Sigmoid colon (tissue), 7 donors: ENCODE data around the gene CERS3. TPM values are rescaled to one million over a fixed set of nuclear protein-coding genes. Genes with fewer than 3 reads are reported as not detected.

Experiments used
- DNase-seq: peaks from one replicate; pipeline ENCODE4 v3.0.0-alpha.2; 2019
- H3K27ac ChIP-seq, 4 donors: fragments of 200-600 bp; sonication (generic); one replicate each; pipeline ENCODE4 v1.5.1; 2016 to 2019; ENCODE audit warnings: mild to moderate bottlenecking in 1 of 4
- H3K27me3 ChIP-seq, 3 donors: fragments of 200-600 bp; sonication (generic); one replicate each; pipeline ENCODE4 v1.5.1; 2019; ENCODE audit warnings: mild to moderate bottlenecking in 1 of 3
- H3K36me3 ChIP-seq, 4 donors: fragments of 200-600 bp; sonication (generic); one replicate each; pipeline ENCODE4 v1.5.1; 2016 to 2019
- H3K4me1 ChIP-seq, 4 donors: fragments of 200-600 bp; sonication (generic); one replicate each; pipeline ENCODE4 v1.5.1; 2017 to 2019
- H3K4me3 ChIP-seq, 4 donors: fragments of 200-600 bp; sonication (generic); one replicate each; pipeline ENCODE4 v1.5.1; 2017 to 2019; ENCODE audit warnings: mild to moderate bottlenecking in 2 of 4, moderate library complexity in 1 of 4
- H3K9me3 ChIP-seq, 4 donors: fragments of 200-600 bp in 3 of 4; sonication (generic) in 3 of 4; one replicate each; pipeline versions ENCODE4 v1.5.1 to v1.6.1; 2013 to 2019
- CTCF ChIP-seq, 4 experiments: fragments of 450-650 bp in 3 of 4; fragments of 200-600 bp in 1 of 4; IDR thresholded peaks; one replicate each; pipeline ENCODE4 v1.5.1; 2016 to 2019; ENCODE audit warnings: antibody characterized with exemption in 4 of 4, mild to moderate bottlenecking in 3 of 4, moderate library complexity in 2 of 4
- EP300 ChIP-seq, 4 donors: sonication (generic); formaldehyde crosslinking; IDR thresholded peaks; one replicate each; pipeline ENCODE4 v1.6.1; 2017; ENCODE audit warnings: antibody characterized with exemption in 4 of 4
- POLR2A ChIP-seq, 2 donors: fragments of 450-650 bp; IDR thresholded peaks; one replicate each; pipeline ENCODE4 v1.6.1; 2016; ENCODE audit warnings: antibody characterized with exemption in 2 of 2, mild to moderate bottlenecking in 2 of 2, moderate library complexity in 2 of 2
- POLR2AphosphoS5 ChIP-seq, 4 donors: sonication (generic); formaldehyde crosslinking; IDR thresholded peaks; one replicate each; pipeline ENCODE4 v1.6.1; 2017; ENCODE audit warnings: antibody characterized with exemption in 4 of 4
- WGBS, 2 donors: extraction: QIAGEN DNeasy Blood & Tissue Kit; methylation state at CpG; one replicate each; pipeline ENCODE4 v1.1.7; 2013; 5-methylcytosine and 5-hydroxymethylcytosine counted together
- intact Hi-C: fragments of 100-400 bp; cut with DNase I; formaldehyde crosslinking; loops from one replicate; pipeline ENCODE4 v1.15.1; 2023
- polyA plus RNA-seq, 3 donors: library from polyadenylated mRNA; stranded (reverse); fragments of 200-250 nt; gene quantifications; one replicate each; pipeline ENCODE4 v1.2.3, GENCODE V29; 2013
- total RNA-seq, 4 donors: library from RNA; depleted of rRNA; stranded (reverse); fragments of >200 nt; gene quantifications; one replicate each; pipeline ENCODE4 v1.1.0, GENCODE V29; 2016
- donor health status: healthy with polysubstance abuse.
- donor health status: Bipolar disorder and iron deficiency.
- donor health status: healthy.

Gene CERS3
- total and polyA plus RNA-seq, 7 donors = 0.20 to 0.49 TPM; not detected in 5

GRCh38 chr15:100393008-100393407, 135.7 kb downstream of the CERS3 start:
- H3K27ac ChIP-seq = no peak overlapping the region
- H3K36me3 ChIP-seq = no peaks in the 10 kb centered on the region
- WGBS, 2 donors = 58 to 69% methylated on average over 2 of the region's 2 CpGs
- intact Hi-C loops = no loop called here
- DNase-seq = no peak
- H3K4me1 ChIP-seq = peaks cover 0 to 8% (median 3%) of the 10 kb centered on the region in 4 donors
- H3K27me3 ChIP-seq = no peaks in the 10 kb centered on the region
- no peaks in the 10 kb centered on the region for H3K9me3 ChIP-seq
- TF ChIP-seq POLR2AphosphoS5 (IDR thresholded peaks at IDR 0.05) = no peak
- no peak for TF ChIP-seq CTCF (IDR thresholded peaks at IDR 0.05)
- no peak for TF ChIP-seq EP300 (IDR thresholded peaks at IDR 0.05)
- no peak for TF ChIP-seq POLR2A (IDR thresholded peaks at IDR 0.05)
- H3K4me3 ChIP-seq = no peak overlapping the region

- no peak for DNase-seq
- H3K27ac ChIP-seq = no peak overlapping the region
- no peaks in the 10 kb centered on the region for H3K36me3 ChIP-seq
- no peaks in the 10 kb centered on the region for H3K4me1 ChIP-seq
- TF ChIP-seq POLR2AphosphoS5 (IDR thresholded peaks at IDR 0.05) (no peak), POLR2A (IDR thresholded peaks at IDR 0.05) (no peak), CTCF (IDR thresholded peaks at IDR 0.05) (no peak), EP300 (IDR thresholded peaks at IDR 0.05) (no peak)
- no peak overlapping the region for H3K4me3 ChIP-seq
- WGBS, 2 donors = 86 to 87% methylated on average over 3 of the region's 3 CpGs
- intact Hi-C loops = no loop called here
- peaks cover 6 to 18% (median 17%) of the 10 kb centered on the region in 4 donors for H3K9me3 ChIP-seq
- no peaks in the 10 kb centered on the region for H3K27me3 ChIP-seq
Observed at GRCh38 chr15:100385300-100386050, 143.3 kb downstream of the CERS3 start.

GRCh38 chr15:100384108-100384410, 144.7 kb downstream of the CERS3 start:
- TF ChIP-seq EP300 (IDR thresholded peaks at IDR 0.05) (no peak), POLR2AphosphoS5 (IDR thresholded peaks at IDR 0.05) (no peak), CTCF (IDR thresholded peaks at IDR 0.05) (no peak), POLR2A (IDR thresholded peaks at IDR 0.05) (no peak)
- Histone ChIP-seq H3K4me1 (no peaks in the 10 kb centered on the region), H3K27ac (no peak overlapping the region), H3K9me3 (peaks cover 6 to 19% (median 17%) of the 10 kb centered on the region in 4 donors), H3K27me3 (no peaks in the 10 kb centered on the region), H3K4me3 (no peak overlapping the region), H3K36me3 (no peaks in the 10 kb centered on the region)
- DNase-seq = no peak
- WGBS, 2 donors = 76 to 81% methylated on average over 10 of the region's 10 CpGs
- intact Hi-C loops = no loop called here

DNA sequence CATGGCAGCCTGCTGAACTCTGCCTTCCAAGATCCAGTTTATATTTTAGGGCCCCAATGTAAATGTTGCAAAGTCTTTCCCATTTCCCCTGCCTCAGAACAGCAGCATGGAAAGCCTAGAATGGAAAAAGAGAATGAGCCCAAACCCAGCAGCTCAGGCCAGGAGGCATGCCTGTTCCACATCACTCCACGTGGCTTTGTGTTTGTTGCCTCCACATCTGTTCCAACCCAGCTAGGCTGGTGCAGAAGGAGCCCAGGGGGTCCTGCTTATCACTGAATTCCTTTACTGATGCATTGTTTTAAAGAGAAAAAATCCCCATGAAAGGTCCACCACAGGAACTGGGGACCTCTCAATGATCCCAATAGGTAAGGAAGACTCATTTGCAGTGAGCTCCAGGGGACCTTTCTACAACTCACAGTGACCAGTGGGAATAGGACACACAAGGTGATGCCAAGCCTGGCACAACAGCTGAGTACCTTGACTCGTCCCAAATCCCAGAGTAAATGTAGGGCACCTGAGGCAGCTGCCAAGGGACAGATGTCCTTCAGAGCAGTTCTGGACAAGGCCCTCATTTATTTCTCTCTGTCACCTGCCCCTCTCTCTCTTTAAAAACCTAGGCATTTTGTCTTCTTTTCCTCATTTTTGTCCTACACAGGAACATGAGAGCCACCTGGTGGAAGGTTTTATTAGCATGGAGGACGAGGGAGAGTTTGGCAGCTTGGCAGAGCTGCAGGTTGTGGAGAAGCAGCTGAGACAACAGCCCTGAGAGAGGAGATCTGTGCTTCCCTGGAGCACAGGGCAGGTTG, 145.2 kb downstream of the CERS3 start:
- no peak for DNase-seq
- intact Hi-C loops = no loop called here
- TF ChIP-seq CTCF (IDR thresholded peaks at IDR 0.05) = peak in 3 of 4 experiments; percentile 12 to 16 (median 12)
- no peak for TF ChIP-seq EP300 (IDR thresholded peaks at IDR 0.05)
- TF ChIP-seq POLR2A (IDR thresholded peaks at IDR 0.05) = no peak
- no peak for TF ChIP-seq POLR2AphosphoS5 (IDR thresholded peaks at IDR 0.05)
- Histone ChIP-seq H3K27me3 (no peaks in the 10 kb centered on the region), H3K4me1 (no peaks in the 10 kb centered on the region), H3K36me3 (no peaks in the 10 kb centered on the region), H3K27ac (no peak overlapping the region), H3K4me3 (no peak overlapping the region), H3K9me3 (peaks cover 6 to 19% (median 17%) of the 10 kb centered on the region in 4 donors)
- WGBS, 2 donors = 20 to 29% methylated on average over 3 of the region's 3 CpGs
